Tibial nerve (tissue), 4 donors: ENCODE results near the gene TMEM132D. TPM values are rescaled to one million over a fixed set of nuclear protein-coding genes. Genes with fewer than 3 reads are reported as not detected.

Source experiments
- DNase-seq, 2 donors: peaks; one replicate each; pipeline ENCODE4 v3.0.0-alpha.2; 2019; ENCODE audit warnings: low spot score in 2 of 2
- H3K27ac ChIP-seq, 4 donors: fragments of 200-600 bp; sonication (generic) in 3 of 4; one replicate each; pipeline ENCODE4 v1.5.1; 2017 to 2019; ENCODE audit warnings: mild to moderate bottlenecking in 1 of 4
- H3K27me3 ChIP-seq, 2 donors: fragments of 200-600 bp; sonication (generic) in 1 of 2; one replicate each; pipeline versions ENCODE4 v1.5.1 to v1.6.0; 2017 to 2019
- H3K36me3 ChIP-seq, 3 donors: fragments of 200-600 bp; sonication (generic); one replicate each; pipeline ENCODE4 v1.5.1; 2018 to 2019
- H3K4me1 ChIP-seq, 4 donors: fragments of 200-600 bp; sonication (generic) in 3 of 4; one replicate each; pipeline ENCODE4 v1.5.1; 2017 to 2019
- H3K4me3 ChIP-seq, 4 donors: fragments of 200-600 bp; sonication (generic) in 3 of 4; one replicate each; pipeline ENCODE4 v1.5.1; 2017 to 2019; ENCODE audit warnings: mild to moderate bottlenecking in 1 of 4, moderate library complexity in 1 of 4
- H3K9me3 ChIP-seq, 4 donors: fragments of 200-600 bp; sonication (generic) in 3 of 4; one replicate each; pipeline ENCODE4 v1.5.1; 2017 to 2019
- EP300 ChIP-seq, 2 donors: sonication (generic); formaldehyde crosslinking; IDR thresholded peaks; one replicate each; pipeline ENCODE4 v1.6.1; 2017; ENCODE audit warnings: antibody characterized with exemption in 2 of 2, mild to moderate bottlenecking in 1 of 2
- POLR2A ChIP-seq, 2 donors: fragments of 450-650 bp; IDR thresholded peaks; one replicate each; pipeline ENCODE4 v1.6.1; 2017; ENCODE audit warnings: antibody characterized with exemption in 2 of 2, mild to moderate bottlenecking in 2 of 2, moderate library complexity in 2 of 2
- WGBS, 2 donors: methylation state at CpG; one replicate each; pipeline ENCODE4 v1.1.5; 2018; 5-methylcytosine and 5-hydroxymethylcytosine counted together
- total RNA-seq, 4 donors: library from RNA; depleted of rRNA; stranded (reverse); fragments of >200 nt; gene quantifications; one replicate each; pipeline ENCODE4 v1.1.0, GENCODE V29; 2016
- TF ChIP-seq, protein P1 (sequence below), 5 experiments: fragments of 200-600 bp in 3 of 5; fragments of 450-650 bp in 2 of 5; sonication (generic) in 3 of 5; IDR thresholded peaks; one replicate each; pipeline ENCODE4 v1.5.1; 2016 to 2019; ENCODE audit warnings: antibody characterized with exemption in 5 of 5, mild to moderate bottlenecking in 3 of 5, moderate library complexity in 2 of 5

The TMEM132D gene
- total RNA-seq, 4 donors from 2014 or later = under 0.01 to 0.21 TPM; not detected in 2

DNA sequence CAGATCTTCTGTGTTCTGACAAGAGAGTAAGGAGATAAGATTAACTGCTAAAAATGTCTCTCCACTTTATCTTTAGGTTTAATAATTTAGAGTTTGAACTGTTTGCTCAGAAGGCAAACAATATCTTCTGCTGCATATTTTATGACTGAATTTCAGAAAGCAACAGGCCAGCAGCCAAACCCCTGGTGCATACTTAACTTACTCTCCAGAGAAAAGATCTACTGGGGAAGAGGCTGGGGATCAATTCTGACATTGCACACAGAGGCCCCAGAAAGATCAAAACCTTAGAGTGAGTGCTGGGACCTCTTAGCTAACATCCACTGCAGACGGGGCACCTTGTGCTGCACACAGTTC is 518.2 kb downstream of the TMEM132D start:
- no peaks in the 10 kb centered on the region for H3K4me1 ChIP-seq
- DNase-seq = no peak
- H3K27me3 ChIP-seq = no peaks in the 10 kb centered on the region
- H3K4me3 ChIP-seq = no peak overlapping the region
- no peaks in the 10 kb centered on the region for H3K36me3 ChIP-seq
- H3K27ac ChIP-seq = no peak overlapping the region
- peaks cover 0 to 8% (median 0%) of the 10 kb centered on the region in 4 donors for H3K9me3 ChIP-seq
- WGBS, 2 donors = 83 to 92% methylated on average over 1 of the region's 1 CpG
- no peak for TF ChIP-seq POLR2A (IDR thresholded peaks at IDR 0.05)
- no peak for TF ChIP-seq EP300 (IDR thresholded peaks at IDR 0.05)
- TF ChIP-seq, protein P1, sequence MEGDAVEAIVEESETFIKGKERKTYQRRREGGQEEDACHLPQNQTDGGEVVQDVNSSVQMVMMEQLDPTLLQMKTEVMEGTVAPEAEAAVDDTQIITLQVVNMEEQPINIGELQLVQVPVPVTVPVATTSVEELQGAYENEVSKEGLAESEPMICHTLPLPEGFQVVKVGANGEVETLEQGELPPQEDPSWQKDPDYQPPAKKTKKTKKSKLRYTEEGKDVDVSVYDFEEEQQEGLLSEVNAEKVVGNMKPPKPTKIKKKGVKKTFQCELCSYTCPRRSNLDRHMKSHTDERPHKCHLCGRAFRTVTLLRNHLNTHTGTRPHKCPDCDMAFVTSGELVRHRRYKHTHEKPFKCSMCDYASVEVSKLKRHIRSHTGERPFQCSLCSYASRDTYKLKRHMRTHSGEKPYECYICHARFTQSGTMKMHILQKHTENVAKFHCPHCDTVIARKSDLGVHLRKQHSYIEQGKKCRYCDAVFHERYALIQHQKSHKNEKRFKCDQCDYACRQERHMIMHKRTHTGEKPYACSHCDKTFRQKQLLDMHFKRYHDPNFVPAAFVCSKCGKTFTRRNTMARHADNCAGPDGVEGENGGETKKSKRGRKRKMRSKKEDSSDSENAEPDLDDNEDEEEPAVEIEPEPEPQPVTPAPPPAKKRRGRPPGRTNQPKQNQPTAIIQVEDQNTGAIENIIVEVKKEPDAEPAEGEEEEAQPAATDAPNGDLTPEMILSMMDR (IDR thresholded peaks at IDR 0.05) = no peak

DNA sequence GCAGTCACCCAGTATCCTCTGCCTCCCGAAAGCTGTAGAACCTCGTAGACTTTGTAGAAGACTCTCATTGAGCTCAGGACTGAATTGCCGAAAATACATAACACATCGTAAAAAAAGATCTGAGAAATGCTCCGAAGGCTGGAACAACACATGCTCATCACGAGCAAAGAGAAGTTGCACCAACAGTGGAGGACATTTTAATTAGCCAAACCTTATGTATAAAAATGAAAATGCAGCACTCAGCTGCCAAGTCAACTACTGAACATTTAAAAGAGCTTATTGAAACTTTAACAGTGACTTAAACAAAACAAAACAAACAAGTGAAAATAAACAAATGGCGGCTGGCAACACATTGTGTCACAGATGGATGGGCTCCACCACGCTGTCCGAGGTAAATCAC is 519.9 kb downstream of the TMEM132D start:
- Histone ChIP-seq H3K4me3 (no peak overlapping the region), H3K27me3 (no peaks in the 10 kb centered on the region), H3K27ac (no peak overlapping the region), H3K4me1 (no peaks in the 10 kb centered on the region), H3K36me3 (no peaks in the 10 kb centered on the region), H3K9me3 (peaks cover 0 to 6% (median 0%) of the 10 kb centered on the region in 4 donors)
- TF ChIP-seq, protein P1 (IDR thresholded peaks at IDR 0.05) = no peak
- TF ChIP-seq EP300 (IDR thresholded peaks at IDR 0.05) (no peak), POLR2A (IDR thresholded peaks at IDR 0.05) (no peak)
- no peak for DNase-seq
- WGBS, 2 donors = 82 to 86% methylated on average over 9 of the region's 9 CpGs

DNA sequence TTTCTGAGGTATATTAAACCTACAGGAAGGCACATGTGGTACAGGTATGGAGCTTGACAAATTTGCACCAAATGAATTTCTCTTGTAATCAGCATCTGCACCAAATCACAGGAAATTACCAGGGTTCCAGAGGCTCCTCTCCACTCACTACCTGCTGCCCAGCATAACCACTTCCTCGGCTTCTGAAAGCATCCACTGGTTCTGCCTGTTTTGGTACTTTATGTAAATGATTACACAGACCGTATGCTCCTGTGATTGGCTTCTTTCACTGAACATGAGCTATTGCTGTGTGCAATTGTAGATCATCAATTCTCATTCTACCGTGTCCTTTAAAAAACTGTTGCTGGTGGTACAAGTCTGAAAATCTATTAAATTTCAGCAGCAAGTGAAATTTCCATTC is 522.1 kb downstream of the TMEM132D start:
- Histone ChIP-seq H3K9me3 (peaks cover 0 to 8% (median 0%) of the 10 kb centered on the region in 4 donors), H3K27me3 (no peaks in the 10 kb centered on the region), H3K4me3 (no peak overlapping the region), H3K4me1 (no peaks in the 10 kb centered on the region), H3K36me3 (no peaks in the 10 kb centered on the region), H3K27ac (no peak overlapping the region)
- DNase-seq = no peak
- WGBS, 2 donors = 51% methylated on average over 3 of the region's 3 CpGs
- no peak for TF ChIP-seq POLR2A (IDR thresholded peaks at IDR 0.05)
- TF ChIP-seq, protein P1 (IDR thresholded peaks at IDR 0.05) = no peak
- TF ChIP-seq EP300 (IDR thresholded peaks at IDR 0.05) = no peak

DNA sequence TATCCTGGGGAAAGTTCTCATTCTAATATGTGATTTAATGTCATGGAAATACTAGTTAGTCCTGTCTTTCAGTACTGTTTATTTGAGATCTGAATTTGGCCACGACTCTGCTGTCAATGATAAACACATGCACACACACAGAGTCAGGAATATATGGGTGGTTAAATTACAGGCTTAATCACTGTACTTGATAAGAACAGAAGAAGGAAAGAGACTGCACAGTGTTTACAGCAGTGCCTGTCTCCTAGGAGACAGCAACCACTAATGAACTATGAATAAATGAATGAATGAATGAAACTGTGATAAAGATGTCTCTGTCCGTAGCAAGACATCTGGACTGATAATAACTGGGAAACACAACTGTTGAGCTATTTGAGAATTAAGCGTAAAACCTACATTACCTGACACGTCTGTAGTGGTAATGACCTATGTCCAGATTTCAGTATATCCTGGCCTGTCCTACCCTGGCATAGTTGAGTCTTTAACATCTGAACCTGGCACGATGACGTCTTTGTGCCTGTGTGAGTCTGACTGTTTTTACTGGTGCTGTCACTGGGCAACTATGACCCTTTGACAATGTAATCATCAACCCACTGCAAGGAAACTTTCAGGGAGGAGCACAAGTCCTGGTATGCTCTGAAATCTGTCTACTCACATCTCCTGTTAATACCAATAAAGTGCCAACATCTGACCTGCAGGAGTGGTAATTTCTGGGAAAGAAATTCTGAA is 524.6 kb downstream of the TMEM132D start:
- no peaks in the 10 kb centered on the region for H3K4me1 ChIP-seq
- H3K27me3 ChIP-seq = no peaks in the 10 kb centered on the region
- 71 to 88% methylated on average over 6 of the region's 6 CpGs for WGBS, 2 donors
- no peak for DNase-seq
- H3K36me3 ChIP-seq = no peaks in the 10 kb centered on the region
- TF ChIP-seq POLR2A (IDR thresholded peaks at IDR 0.05) = no peak
- TF ChIP-seq, protein P1 (IDR thresholded peaks at IDR 0.05) = no peak
- H3K4me3 ChIP-seq = no peak overlapping the region
- H3K9me3 ChIP-seq = peaks cover 0 to 4% (median 0%) of the 10 kb centered on the region in 4 donors
- no peak overlapping the region for H3K27ac ChIP-seq

DNA sequence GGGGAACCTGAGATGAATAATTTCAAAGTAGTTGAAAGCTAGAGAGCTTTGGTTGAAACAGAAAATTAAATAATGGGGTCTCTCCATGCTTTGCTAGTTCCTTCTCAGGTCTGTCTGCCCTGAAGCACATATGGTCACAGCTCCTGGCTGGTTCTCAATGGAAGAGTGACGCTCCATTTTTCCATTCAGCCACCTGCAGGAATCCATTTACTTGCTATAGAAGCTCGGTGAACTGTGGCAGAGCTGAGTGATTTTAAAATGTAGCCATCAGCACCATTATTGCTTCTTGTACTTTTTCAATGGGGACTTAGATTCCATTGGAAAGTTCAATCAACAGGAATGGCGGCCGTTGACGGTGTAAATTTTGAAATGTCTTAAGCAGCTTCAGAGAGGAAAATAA is 525.3 kb downstream of the TMEM132D start:
- no peak overlapping the region for H3K27ac ChIP-seq
- TF ChIP-seq, protein P1 (IDR thresholded peaks at IDR 0.05) = no peak
- no peak for TF ChIP-seq POLR2A (IDR thresholded peaks at IDR 0.05)
- WGBS, 2 donors = 84 to 92% methylated on average over 5 of the region's 5 CpGs

More for the DNA sequence above, 525.3 kb downstream of the TMEM132D start:
- no peaks in the 10 kb centered on the region for H3K36me3 ChIP-seq
- H3K4me3 ChIP-seq = no peak overlapping the region
- H3K9me3 ChIP-seq = peaks cover 0 to 4% (median 0%) of the 10 kb centered on the region in 4 donors
- H3K27me3 ChIP-seq = no peaks in the 10 kb centered on the region
- no peaks in the 10 kb centered on the region for H3K4me1 ChIP-seq
- no peak for DNase-seq
